H9 (cell line): ENCODE data around the gene VPS72. TPM values are rescaled to one million over a fixed set of nuclear protein-coding genes. Genes with fewer than 3 reads are reported as not detected.

Source experiments
- DNase-seq: peaks from one replicate; pipeline ENCODE4 v3.0.0-alpha.2; 2017
- H2AFZ ChIP-seq: one replicate; pipeline ENCODE4 v1.6.1; 2013; ENCODE audit warnings: mild to moderate bottlenecking, low read length, control low read depth, moderate library complexity
- H2AK5ac ChIP-seq: 2 replicates; pipeline ENCODE4 v1.6.1; 2013; ENCODE audit warnings: low read length, control low read depth, mixed read lengths; ENCODE audit not compliant: insufficient read length
- H2BK120ac ChIP-seq: one replicate; pipeline ENCODE4 v1.6.1; 2013; ENCODE audit warnings: low read depth, mild to moderate bottlenecking, low read length, control low read depth, inconsistent platforms; ENCODE audit not compliant: poor library complexity, severe bottlenecking
- H2BK12ac ChIP-seq: 2 replicates; pipeline ENCODE4 v1.6.1; 2013; ENCODE audit warnings: low read length, control low read depth, mixed read lengths, low read depth; ENCODE audit not compliant: insufficient read length
- H2BK15ac ChIP-seq: 2 replicates; pipeline ENCODE4 v1.6.1; 2013; ENCODE audit warnings: low read depth, low read length, control low read depth
- H2BK20ac ChIP-seq: one replicate; pipeline ENCODE4 v1.6.1; 2013; ENCODE audit warnings: low read depth, mild to moderate bottlenecking, low read length, control low read depth, inconsistent platforms; ENCODE audit not compliant: poor library complexity, severe bottlenecking
- H2BK5ac ChIP-seq: 2 replicates; pipeline ENCODE4 v1.6.1; 2013; ENCODE audit warnings: low read length, control low read depth, mixed read lengths; ENCODE audit not compliant: insufficient read length
- H3K14ac ChIP-seq: 2 replicates; pipeline ENCODE4 v1.6.1; 2013; ENCODE audit warnings: low read length, control low read depth; ENCODE audit not compliant: insufficient read depth
- H3K18ac ChIP-seq: 2 replicates; pipeline ENCODE4 v1.6.1; 2013; ENCODE audit warnings: low read depth, mild to moderate bottlenecking, mixed read lengths, low read length, control low read depth; ENCODE audit not compliant: insufficient read length
- H3K23ac ChIP-seq: 2 replicates; pipeline ENCODE4 v1.6.1; 2013; ENCODE audit warnings: low read length, control low read depth, mixed read lengths, low read depth; ENCODE audit not compliant: insufficient read length
- H3K23me2 ChIP-seq: 2 replicates; pipeline ENCODE4 v1.6.1; 2013; ENCODE audit warnings: low read depth, mild to moderate bottlenecking, mixed read lengths, low read length, control low read depth; ENCODE audit not compliant: insufficient read length, poor library complexity, severe bottlenecking
- H3K27ac ChIP-seq: 2 replicates; pipeline ENCODE4 v1.5.1; 2013; ENCODE audit warnings: low read length, control low read depth, mixed read lengths, low read depth; ENCODE audit not compliant: insufficient read length
- H3K27me3 ChIP-seq: 2 replicates; pipeline ENCODE4 v1.6.1; 2013; ENCODE audit warnings: low read length, control low read depth, inconsistent platforms; ENCODE audit not compliant: insufficient read depth
- H3K4ac ChIP-seq: 2 replicates; pipeline ENCODE4 v1.6.1; 2013; ENCODE audit warnings: low read depth, mild to moderate bottlenecking, control low read depth, inconsistent platforms, low read length, moderate library complexity
- H3K4me1 ChIP-seq: 2 replicates; pipeline ENCODE4 v1.6.1; 2013; ENCODE audit warnings: low read length, control low read depth, inconsistent platforms; ENCODE audit not compliant: insufficient read depth
- H3K4me2 ChIP-seq: 2 replicates; pipeline ENCODE4 v1.6.1; 2013; ENCODE audit warnings: low read length, control low read depth, mixed read lengths; ENCODE audit not compliant: insufficient read length, insufficient read depth
- H3K56ac ChIP-seq: 2 replicates; pipeline ENCODE4 v1.6.1; 2013; ENCODE audit warnings: low read depth, mild to moderate bottlenecking, mixed read lengths, low read length, control low read depth; ENCODE audit not compliant: insufficient read length
- H3K79me1 ChIP-seq: 2 replicates; pipeline ENCODE4 v1.6.1; 2013; ENCODE audit warnings: low read depth, mild to moderate bottlenecking, moderate library complexity, low read length, control low read depth, inconsistent platforms; ENCODE audit not compliant: insufficient read depth, poor library complexity, severe bottlenecking
- H3K79me2 ChIP-seq: 2 replicates; pipeline ENCODE4 v1.6.1; 2013; ENCODE audit warnings: low read length, control low read depth, inconsistent platforms; ENCODE audit not compliant: insufficient read depth
- H3K9ac ChIP-seq: 2 replicates; pipeline ENCODE4 v1.6.1; 2013; ENCODE audit warnings: low read length, control low read depth, mixed read lengths; ENCODE audit not compliant: insufficient read length; ENCODE audit errors: extremely low read depth
- H3K9me3 ChIP-seq: one replicate; pipeline ENCODE4 v1.6.1; 2013; ENCODE audit warnings: low read depth, low read length, inconsistent platforms; ENCODE audit not compliant: control insufficient read depth
- H3T11ph ChIP-seq: one replicate; pipeline ENCODE4 v1.6.1; 2013; ENCODE audit warnings: mild to moderate bottlenecking, low read length, control low read depth, inconsistent platforms
- H4K20me1 ChIP-seq: one replicate; pipeline ENCODE4 v1.6.1; 2013; ENCODE audit not compliant: control insufficient read depth, insufficient read length, insufficient read depth
- H4K5ac ChIP-seq: 2 replicates; pipeline ENCODE4 v1.6.1; 2013; ENCODE audit warnings: low read depth, mild to moderate bottlenecking, mixed read lengths, low read length, control low read depth; ENCODE audit not compliant: insufficient read length
- H4K8ac ChIP-seq: replicated peaks from 2 replicates; pipeline ENCODE4 v1.6.1; 2013; ENCODE audit warnings: low read length, control low read depth, mixed read lengths, low read depth; ENCODE audit not compliant: insufficient read length
- H4K91ac ChIP-seq: 2 replicates; pipeline ENCODE4 v1.6.1; 2013; ENCODE audit warnings: low read depth, mild to moderate bottlenecking, moderate library complexity, mixed read lengths, low read length, control low read depth; ENCODE audit not compliant: insufficient read length
- H3K27ac Mint-ChIP-seq, 3 experiments: 2 replicates in 2 of 3; 3 replicates in 1 of 3; pipeline ENCODE4 v1.8.0; 2020 to 2021; ENCODE audit warnings: mixed read lengths in 3 of 3, mild to moderate bottlenecking in 1 of 3, moderate library complexity in 1 of 3
- H3K27me3 Mint-ChIP-seq: 2 replicates; pipeline ENCODE4 v1.8.0; 2021; ENCODE audit warnings: low read depth, mild to moderate bottlenecking, moderate library complexity, mixed read lengths
- H3K36me3 Mint-ChIP-seq, 3 experiments: 2 replicates in 2 of 3; 3 replicates in 1 of 3; pipeline ENCODE4 v1.8.0; 2020 to 2021; ENCODE audit warnings: low read depth in 3 of 3, mixed read lengths in 3 of 3; ENCODE audit not compliant: insufficient read depth in 1 of 3
- H3K4me1 Mint-ChIP-seq, 2 experiments: 2 replicates each; pipeline ENCODE4 v1.8.0; 2020; ENCODE audit warnings: mixed read lengths in 2 of 2
- H3K4me3 Mint-ChIP-seq, 2 experiments: 2 replicates in 1 of 2; 3 replicates in 1 of 2; pipeline ENCODE4 v1.8.0; 2020 to 2021; ENCODE audit warnings: mild to moderate bottlenecking in 2 of 2, mixed read lengths in 2 of 2, moderate library complexity in 1 of 2
- H3K9me3 Mint-ChIP-seq, 2 experiments: 2 replicates in 1 of 2; 3 replicates in 1 of 2; pipeline ENCODE4 v1.8.0; 2020; ENCODE audit warnings: mild to moderate bottlenecking in 2 of 2, mixed read lengths in 2 of 2, moderate library complexity in 1 of 2
- WGBS: extraction: QIAGEN DNeasy Blood & Tissue Kit; methylation state at CpG from one replicate; pipeline ENCODE4 v1.1.7; 2013; ENCODE audit warnings: missing lambda C conversion rate, low lambda C conversion rate, mixed read lengths; ENCODE audit not compliant: insufficient read length; ENCODE audit errors: extremely low coverage; 5-methylcytosine and 5-hydroxymethylcytosine counted together
- long read RNA-seq: library from polyadenylated mRNA; unstranded; transcript quantifications from one replicate; pipeline ENCODE4 v2.0.0, GENCODE V29; 2020
- total RNA-seq: library from RNA; stranded (reverse); gene quantifications from 2 replicates; pipeline ENCODE4 v1.2.1, GENCODE V29; 2021
- TF ChIP-seq, protein P1 (sequence below): fragments of 200-600 bp; sonication (generic); conservative IDR thresholded peaks from 3 replicates; pipeline ENCODE4 v1.8.0; 2021; ENCODE audit warnings: antibody characterized with exemption, mild to moderate bottlenecking

VPS72 gene, protein sequence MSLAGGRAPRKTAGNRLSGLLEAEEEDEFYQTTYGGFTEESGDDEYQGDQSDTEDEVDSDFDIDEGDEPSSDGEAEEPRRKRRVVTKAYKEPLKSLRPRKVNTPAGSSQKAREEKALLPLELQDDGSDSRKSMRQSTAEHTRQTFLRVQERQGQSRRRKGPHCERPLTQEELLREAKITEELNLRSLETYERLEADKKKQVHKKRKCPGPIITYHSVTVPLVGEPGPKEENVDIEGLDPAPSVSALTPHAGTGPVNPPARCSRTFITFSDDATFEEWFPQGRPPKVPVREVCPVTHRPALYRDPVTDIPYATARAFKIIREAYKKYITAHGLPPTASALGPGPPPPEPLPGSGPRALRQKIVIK
- total RNA-seq = 90.3 and 91.4 TPM in 2 replicates
- long read RNA-seq, transcript VPS72-202 (6 exons, 1,527 nt) = major isoform, 242 of 268 reads
- long read RNA-seq, partial matches to known transcripts = 3 of 268 reads
- long read RNA-seq, other reads (novel, unspliced or antisense) = 20 of 268 reads

DNA sequence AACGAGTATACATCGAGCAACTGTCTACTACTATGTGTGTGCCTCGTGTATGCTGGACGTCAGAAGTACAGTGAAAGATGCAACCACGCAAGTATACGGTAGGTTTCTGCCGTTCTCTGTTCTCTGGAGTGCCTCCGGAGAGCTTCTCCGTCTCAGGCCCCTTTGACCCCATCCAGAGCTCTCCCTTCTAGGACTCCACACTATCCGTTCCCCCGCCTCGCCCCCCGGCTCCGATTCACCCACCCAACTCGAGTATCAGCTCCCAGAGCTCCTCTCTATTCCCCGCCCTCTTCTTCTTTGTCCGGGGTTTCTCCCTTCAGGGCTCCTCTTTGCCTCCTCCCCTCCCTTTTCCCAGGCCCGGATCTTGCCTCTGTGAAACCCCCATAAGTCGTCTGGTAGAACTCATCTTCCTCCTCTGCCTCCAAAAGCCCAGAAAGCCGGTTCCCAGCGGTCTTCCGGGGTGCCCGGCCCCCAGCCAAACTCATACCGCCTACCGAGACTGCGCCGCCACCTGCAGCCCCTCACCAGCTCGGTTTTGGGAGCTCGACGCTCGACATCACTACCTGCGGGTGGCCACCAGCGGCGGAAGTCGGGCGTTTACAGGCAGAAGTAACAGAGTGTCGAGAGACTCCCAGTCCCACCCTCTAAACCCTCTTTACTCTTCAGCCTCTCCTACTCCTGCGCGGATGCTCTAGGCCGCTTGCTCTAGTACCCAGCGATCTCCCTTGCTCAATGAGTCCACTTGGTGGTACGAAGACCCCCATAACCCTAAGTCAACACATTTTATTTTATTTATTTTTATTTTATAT, at the start of gene VPS72:
Gene VPS72, minus strand, starts transcription at position 561 of the 809 bp plus-strand sequence. Its CDS starts 76 bp downstream, at position 485.
- TF ChIP-seq, protein P1, sequence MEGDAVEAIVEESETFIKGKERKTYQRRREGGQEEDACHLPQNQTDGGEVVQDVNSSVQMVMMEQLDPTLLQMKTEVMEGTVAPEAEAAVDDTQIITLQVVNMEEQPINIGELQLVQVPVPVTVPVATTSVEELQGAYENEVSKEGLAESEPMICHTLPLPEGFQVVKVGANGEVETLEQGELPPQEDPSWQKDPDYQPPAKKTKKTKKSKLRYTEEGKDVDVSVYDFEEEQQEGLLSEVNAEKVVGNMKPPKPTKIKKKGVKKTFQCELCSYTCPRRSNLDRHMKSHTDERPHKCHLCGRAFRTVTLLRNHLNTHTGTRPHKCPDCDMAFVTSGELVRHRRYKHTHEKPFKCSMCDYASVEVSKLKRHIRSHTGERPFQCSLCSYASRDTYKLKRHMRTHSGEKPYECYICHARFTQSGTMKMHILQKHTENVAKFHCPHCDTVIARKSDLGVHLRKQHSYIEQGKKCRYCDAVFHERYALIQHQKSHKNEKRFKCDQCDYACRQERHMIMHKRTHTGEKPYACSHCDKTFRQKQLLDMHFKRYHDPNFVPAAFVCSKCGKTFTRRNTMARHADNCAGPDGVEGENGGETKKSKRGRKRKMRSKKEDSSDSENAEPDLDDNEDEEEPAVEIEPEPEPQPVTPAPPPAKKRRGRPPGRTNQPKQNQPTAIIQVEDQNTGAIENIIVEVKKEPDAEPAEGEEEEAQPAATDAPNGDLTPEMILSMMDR = no peak
- WGBS = no CpG with 5 or more reads among the region's 42 CpGs
- no peaks in the 10 kb centered on the region for H3K27me3 ChIP-seq
- H2BK120ac ChIP-seq = no peak within 1 kb of the TSS
- no peak within 1 kb of the TSS for H3K27ac ChIP-seq
- no peak within 1 kb of the TSS for H3K56ac ChIP-seq
- peaks cover 8 to 21% (median 14%) of the 10 kb centered on the region in 3 experiments; a peak in 6 of 7 replicates for H3K36me3 Mint-ChIP-seq
- no peak within 1 kb of the TSS for H2BK15ac ChIP-seq
- H3K9me3 ChIP-seq = no peaks in the 10 kb centered on the region
- H3K4me1 Mint-ChIP-seq = peaks cover 6 to 13% of the 10 kb centered on the region in 2 experiments
- peak within 1 kb of the TSS; percentile 34 for H4K5ac ChIP-seq
- peak; percentile 91 for DNase-seq
- H3K4me2 ChIP-seq = peak within 1 kb of the TSS; percentile 92
- no peaks in the 10 kb centered on the region; a peak in 1 of 5 replicates for H3K9me3 Mint-ChIP-seq
- H4K91ac ChIP-seq = no peak within 1 kb of the TSS
- H4K8ac ChIP-seq = no peak within 1 kb of the TSS
- H3K14ac ChIP-seq = peak within 1 kb of the TSS; percentile 92
- H3K23ac ChIP-seq = no peak within 1 kb of the TSS
- H3K23me2 ChIP-seq = peaks cover 4% of the 10 kb centered on the region
- H3K79me2 ChIP-seq = peaks cover 13% of the 10 kb centered on the region; the same call in 1 of the 2 replicates
- H3K27me3 Mint-ChIP-seq = peaks cover 4% of the 10 kb centered on the region; the same call in 1 of the 2 replicates
- no peak within 1 kb of the TSS for H2BK20ac ChIP-seq
- H2BK12ac ChIP-seq = no peak within 1 kb of the TSS
- no peak within 1 kb of the TSS for H3K4ac ChIP-seq
- H3K9ac ChIP-seq = peak within 1 kb of the TSS; percentile 95
- no peak within 1 kb of the TSS for H2AK5ac ChIP-seq
- H4K20me1 ChIP-seq = no peaks in the 10 kb centered on the region
- H3K4me3 Mint-ChIP-seq = peak within 1 kb of the TSS; percentile 100
- H3K79me1 ChIP-seq = no peaks in the 10 kb centered on the region
- peak within 1 kb of the TSS; percentile 99 to 100 (median 100) for H3K27ac Mint-ChIP-seq
- H3K4me1 ChIP-seq = no peaks in the 10 kb centered on the region
- H3T11ph ChIP-seq = no peak within 1 kb of the TSS
- H2BK5ac ChIP-seq = peak within 1 kb of the TSS; percentile 28
- H2AFZ ChIP-seq = no peak within 1 kb of the TSS
- H3K18ac ChIP-seq = peak within 1 kb of the TSS; percentile 90
